GM13976 (cell line): ENCODE results near the gene OSBP2.

Source experiments
- DNase-seq: peaks from one replicate; pipeline ENCODE4 v3.0.0; 2012; ENCODE audit warnings: low spot score
- in situ Hi-C: fragments of 300-500 bp; cut with MboI; formaldehyde crosslinking; loops from one replicate; pipeline ENCODE4 v1.12.0; 2022; ENCODE audit warnings: low sequenced_read_pairs, mixed read lengths, inconsistent platforms; ENCODE audit not compliant: unreplicated experiment
- TF ChIP-seq, protein P1 (sequence below): IDR thresholded peaks from 2 replicates; pipeline ENCODE4 v1.5.1; 2012; ENCODE audit warnings: borderline replicate concordance, mild to moderate bottlenecking; ENCODE audit not compliant: insufficient read depth; ENCODE audit errors: extremely low read depth, missing control alignments, control extremely low read depth

The OSBP2 gene

DNA sequence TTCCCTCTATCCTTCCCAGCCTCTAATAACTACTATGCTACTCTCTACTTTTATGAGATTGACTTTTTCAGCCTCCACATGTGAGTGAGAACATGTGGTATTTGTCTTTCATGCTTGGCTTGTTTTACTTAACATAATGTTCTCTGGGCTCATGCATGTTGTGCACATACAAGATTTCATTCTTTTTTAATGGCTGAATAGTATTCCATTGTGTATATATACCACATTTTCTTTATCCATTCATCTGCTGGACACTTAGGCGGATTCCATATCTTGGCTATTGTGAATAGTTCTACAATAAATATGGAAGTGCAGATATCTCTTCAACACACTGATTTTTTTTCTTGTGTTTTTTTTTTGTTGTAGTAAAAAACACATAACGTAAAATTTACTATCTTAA lies 19.4 kb downstream of the OSBP2 start:
- no peak for DNase-seq
- in situ Hi-C loops = no loop called here
- TF ChIP-seq, protein P1, sequence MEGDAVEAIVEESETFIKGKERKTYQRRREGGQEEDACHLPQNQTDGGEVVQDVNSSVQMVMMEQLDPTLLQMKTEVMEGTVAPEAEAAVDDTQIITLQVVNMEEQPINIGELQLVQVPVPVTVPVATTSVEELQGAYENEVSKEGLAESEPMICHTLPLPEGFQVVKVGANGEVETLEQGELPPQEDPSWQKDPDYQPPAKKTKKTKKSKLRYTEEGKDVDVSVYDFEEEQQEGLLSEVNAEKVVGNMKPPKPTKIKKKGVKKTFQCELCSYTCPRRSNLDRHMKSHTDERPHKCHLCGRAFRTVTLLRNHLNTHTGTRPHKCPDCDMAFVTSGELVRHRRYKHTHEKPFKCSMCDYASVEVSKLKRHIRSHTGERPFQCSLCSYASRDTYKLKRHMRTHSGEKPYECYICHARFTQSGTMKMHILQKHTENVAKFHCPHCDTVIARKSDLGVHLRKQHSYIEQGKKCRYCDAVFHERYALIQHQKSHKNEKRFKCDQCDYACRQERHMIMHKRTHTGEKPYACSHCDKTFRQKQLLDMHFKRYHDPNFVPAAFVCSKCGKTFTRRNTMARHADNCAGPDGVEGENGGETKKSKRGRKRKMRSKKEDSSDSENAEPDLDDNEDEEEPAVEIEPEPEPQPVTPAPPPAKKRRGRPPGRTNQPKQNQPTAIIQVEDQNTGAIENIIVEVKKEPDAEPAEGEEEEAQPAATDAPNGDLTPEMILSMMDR = no peak

DNA sequence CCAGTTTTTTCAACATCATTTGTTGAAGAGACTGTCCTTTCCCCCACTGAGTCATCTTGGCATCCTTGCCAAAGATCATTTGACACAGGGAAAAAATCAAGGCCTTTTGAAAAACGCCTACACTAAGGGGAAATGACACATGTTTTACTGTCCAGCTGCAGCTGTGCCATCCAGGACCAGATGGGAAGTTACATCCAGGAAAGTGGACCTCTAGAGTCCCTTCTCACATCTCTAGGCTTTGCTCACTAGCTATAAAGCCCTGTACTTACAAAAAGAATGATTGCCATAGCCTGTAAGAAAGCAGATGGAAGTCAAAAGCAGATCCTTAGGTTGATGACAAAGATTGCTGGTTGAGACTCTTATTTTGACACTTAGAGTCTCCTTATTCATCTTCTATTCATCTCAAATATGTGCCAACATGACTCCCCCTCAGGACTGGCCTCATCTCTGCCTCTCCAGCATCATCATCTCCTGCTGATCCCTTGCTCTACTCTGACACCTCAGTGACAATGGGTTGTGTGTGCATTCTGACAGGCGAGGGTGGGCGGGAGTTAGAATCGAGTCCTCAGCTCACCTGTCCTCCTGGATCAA lies 22.8 kb downstream of the OSBP2 start:
- in situ Hi-C loops = no loop called here
- TF ChIP-seq, protein P1 = no peak
- no peak for DNase-seq

DNA sequence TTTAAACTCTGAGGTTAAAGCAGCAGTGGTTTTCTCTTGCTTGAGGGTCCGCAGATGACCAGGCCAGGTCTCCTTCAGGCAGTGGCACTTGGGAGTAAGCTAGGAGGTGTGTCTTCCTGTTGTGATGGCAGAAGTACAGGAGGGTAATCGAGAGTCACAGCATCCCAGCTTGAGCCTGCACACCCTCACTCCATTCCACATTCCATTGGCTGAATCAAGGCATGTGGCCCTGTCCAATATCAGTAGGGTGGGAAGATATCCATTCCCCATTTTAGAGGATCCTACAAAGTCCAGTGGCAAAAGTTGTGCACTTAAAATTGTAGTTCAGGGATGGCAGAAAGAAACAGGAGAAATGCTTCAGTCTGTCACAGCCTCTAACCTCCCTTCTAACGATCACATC lies 23.3 kb downstream of the OSBP2 start:
- no peak for DNase-seq
- TF ChIP-seq, protein P1 = no peak
- in situ Hi-C loops = no loop called here

DNA sequence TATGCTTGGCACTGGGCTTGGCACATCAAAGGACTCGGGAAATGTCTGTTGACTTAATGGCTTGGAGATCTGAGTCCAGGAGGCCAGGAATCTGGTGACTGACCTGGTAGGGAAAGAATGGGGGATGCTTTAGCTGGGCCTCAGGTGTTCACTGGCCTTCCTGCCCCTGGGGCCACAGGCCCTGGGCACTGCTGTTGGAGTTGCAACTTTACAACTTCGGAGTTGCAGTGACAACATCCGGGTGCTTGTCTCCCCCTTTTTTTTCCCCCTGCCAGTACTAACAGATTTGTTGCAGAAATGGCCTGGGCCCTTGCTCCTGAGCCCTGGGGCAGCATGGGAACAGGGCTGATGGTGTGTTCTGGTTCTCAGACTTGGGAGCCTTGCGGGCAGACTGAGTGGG lies 23.8 kb downstream of the OSBP2 start:
- in situ Hi-C loops = no loop called here
- TF ChIP-seq, protein P1 = no peak
- DNase-seq = no peak

DNA sequence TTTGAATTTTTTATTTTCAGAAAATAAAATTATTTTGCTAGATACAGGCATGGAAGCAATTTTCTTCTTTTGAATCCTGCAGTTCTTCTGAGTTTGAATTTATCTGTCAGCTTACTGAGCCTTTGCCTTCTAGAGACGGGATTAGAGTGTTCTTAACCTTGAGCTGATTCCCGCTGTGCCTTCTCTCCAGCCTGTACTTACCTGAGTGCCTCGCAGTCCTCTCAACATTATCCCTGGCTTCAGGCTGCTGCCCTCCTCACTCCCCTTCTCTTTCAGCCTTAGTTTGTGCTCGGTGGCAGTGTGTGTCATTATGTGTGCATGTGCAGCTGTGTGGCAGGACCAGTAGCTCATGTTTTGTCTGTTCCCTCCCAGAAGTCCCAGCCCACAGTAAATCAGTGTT lies 24.3 kb downstream of the OSBP2 start:
- in situ Hi-C loops = no loop called here
- DNase-seq = no peak
- TF ChIP-seq, protein P1 = no peak

DNA sequence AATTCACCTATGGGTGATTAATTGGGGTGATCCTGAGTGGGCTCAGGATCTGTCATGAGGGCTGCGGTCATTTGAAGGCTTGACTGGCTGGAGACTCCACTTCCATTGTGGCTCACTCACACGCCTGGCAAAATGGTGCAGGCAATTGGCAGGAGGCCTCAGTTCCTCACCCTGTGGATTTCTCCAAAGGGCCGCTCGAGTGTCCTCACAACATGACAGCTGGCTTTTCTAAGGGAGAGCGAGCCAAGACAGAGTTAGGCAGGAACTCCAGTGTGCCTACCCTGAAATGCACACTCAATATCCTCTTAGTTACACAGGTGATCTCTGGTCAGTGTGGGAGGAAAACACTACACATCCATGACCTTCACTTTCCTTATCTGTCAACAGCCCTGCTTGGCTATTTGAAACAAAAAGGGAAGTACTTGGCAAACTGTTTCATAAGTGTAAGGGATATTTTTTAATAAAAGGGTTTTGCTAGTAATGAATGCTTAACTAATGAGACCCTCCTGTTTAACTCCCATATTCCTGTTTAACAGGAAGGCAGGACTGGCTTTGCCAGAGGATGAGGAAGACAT lies 25.7 kb downstream of the OSBP2 start:
- TF ChIP-seq, protein P1 = no peak
- DNase-seq = no peak
- in situ Hi-C loops = no loop called here

DNA sequence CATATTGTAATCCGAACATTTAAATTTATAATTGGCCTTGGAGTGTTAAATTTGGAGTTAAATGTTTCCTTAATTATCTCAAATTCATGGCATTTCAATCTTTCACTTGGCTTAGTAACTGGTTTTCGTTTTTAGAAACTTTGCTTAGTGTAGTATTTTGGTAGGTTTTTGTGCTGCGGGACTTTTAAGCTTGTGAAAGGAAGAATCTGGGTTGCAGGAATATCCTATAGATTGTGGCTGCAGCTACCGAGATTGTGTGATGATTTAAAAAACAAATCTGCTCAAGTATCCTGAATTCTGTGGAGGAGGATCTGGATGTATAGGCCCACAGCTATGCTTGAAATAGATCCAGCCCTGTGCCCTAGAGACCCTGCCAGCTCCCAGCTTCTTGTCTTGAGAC lies 27.1 kb downstream of the OSBP2 start:
- TF ChIP-seq, protein P1 = no peak
- in situ Hi-C loops = no loop called here
- DNase-seq = no peak
